ENCODE data around the gene VSIG8. TPM values are rescaled to one million over a fixed set of nuclear protein-coding genes. Genes with fewer than 3 reads are reported as not detected.
A peak's percentile ranks its signal among the peaks of the same experiment; 100 is the strongest.

Gene VSIG8
- total RNA-seq, 1 donor from 2014 or later: not detected

GRCh38 chr1:159873530-159874143 is 11.2 kb upstream of the VSIG8 start:
- FAIRE-seq (no peak), DNase-seq (ENCODE audit: low read depth) (no peak)
- Histone ChIP-seq H3K27me3 (ENCODE audit: control insufficient read depth, insufficient read depth, low read length) (no peaks in the 10 kb centered on the region), H3K36me3 (ENCODE audit: control insufficient read depth, insufficient read depth, low read length) (no peaks in the 10 kb centered on the region), H3K4me3 (ENCODE audit: low read depth, low read length) (no peak overlapping the region)
- no peak for TF ChIP-seq CTCF (IDR thresholded peaks at IDR 0.05; ENCODE audit: insufficient read depth, low read length, severe bottlenecking)

GRCh38 chr1:159872891-159873290 is 10.4 kb upstream of the VSIG8 start:
- FAIRE-seq: no peak
- TF ChIP-seq CTCF (IDR thresholded peaks at IDR 0.05; ENCODE audit: insufficient read depth, low read length, severe bottlenecking): no peak
- DNase-seq (ENCODE audit: low read depth): no peak
- Histone ChIP-seq H3K4me3 (ENCODE audit: low read depth, low read length) (no peak overlapping the region), H3K27me3 (ENCODE audit: control insufficient read depth, insufficient read depth, low read length) (no peaks in the 10 kb centered on the region), H3K36me3 (ENCODE audit: control insufficient read depth, insufficient read depth, low read length) (no peaks in the 10 kb centered on the region)

DNA sequence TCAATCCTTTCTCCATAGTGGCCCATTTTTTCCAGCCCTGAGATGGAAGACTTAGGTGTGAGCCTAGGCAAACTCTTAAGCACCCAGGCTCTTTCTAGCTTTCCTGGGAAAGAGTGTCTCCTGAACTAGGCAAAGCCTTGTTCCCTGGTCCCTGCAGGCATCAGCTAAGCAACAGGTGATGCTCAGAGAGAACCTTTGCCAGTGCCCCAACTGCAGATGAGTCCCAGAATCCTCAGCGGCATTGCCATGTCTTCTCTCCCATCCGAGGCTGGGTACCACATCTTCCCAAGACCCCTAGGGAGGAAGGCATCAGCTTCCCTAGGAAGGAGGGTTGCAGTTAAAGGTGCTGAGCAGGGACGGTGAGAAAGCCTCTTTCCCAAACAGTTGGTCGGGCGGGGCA is 8.2 kb upstream of the VSIG8 start:
- TF ChIP-seq CTCF (IDR thresholded peaks at IDR 0.05; ENCODE audit: insufficient read depth, low read length, severe bottlenecking): no peak
- Histone ChIP-seq H3K27me3 (ENCODE audit: control insufficient read depth, insufficient read depth, low read length) (no peaks in the 10 kb centered on the region), H3K4me3 (ENCODE audit: low read depth, low read length) (no peak overlapping the region), H3K36me3 (ENCODE audit: control insufficient read depth, insufficient read depth, low read length) (no peaks in the 10 kb centered on the region)
- FAIRE-seq (no peak), DNase-seq (ENCODE audit: low read depth) (no peak)

- no peak overlapping the region for H3K4me3 ChIP-seq (ENCODE audit: low read depth, low read length)
- no peaks in the 10 kb centered on the region for H3K36me3 ChIP-seq (ENCODE audit: control insufficient read depth, insufficient read depth, low read length)
- FAIRE-seq (no peak), DNase-seq (ENCODE audit: low read depth) (no peak)
- no peaks in the 10 kb centered on the region for H3K27me3 ChIP-seq (ENCODE audit: control insufficient read depth, insufficient read depth, low read length)
- no peak for TF ChIP-seq CTCF (IDR thresholded peaks at IDR 0.05; ENCODE audit: insufficient read depth, low read length, severe bottlenecking)
Observed at GRCh38 chr1:159869607-159870006, 7.2 kb upstream of the VSIG8 start.

DNA sequence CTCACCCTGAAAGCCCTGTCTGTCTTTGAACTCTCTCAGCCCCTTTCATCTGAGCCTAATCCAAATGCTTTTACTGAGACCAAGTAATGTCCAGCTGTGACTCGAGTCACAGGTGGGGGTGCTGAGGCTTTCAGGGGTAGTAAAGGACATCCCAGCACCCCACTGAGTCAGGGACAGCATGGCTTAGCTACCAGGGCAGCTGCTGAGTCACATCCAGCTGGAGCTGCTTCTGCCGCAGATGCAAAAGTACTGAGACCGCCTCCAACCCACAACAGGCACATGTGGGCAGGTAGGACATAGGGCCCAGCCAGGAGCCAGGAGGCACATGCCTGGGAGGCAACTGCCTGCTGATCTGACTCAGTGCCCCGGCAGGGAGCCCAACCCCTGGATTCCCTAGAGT is 6.7 kb upstream of the VSIG8 start:
- Histone ChIP-seq H3K36me3 (ENCODE audit: control insufficient read depth, insufficient read depth, low read length) (no peaks in the 10 kb centered on the region), H3K27me3 (ENCODE audit: control insufficient read depth, insufficient read depth, low read length) (no peaks in the 10 kb centered on the region), H3K4me3 (ENCODE audit: low read depth, low read length) (no peak overlapping the region)
- peak; percentile 91 for DNase-seq (ENCODE audit: low read depth)
- TF ChIP-seq CTCF (IDR thresholded peaks at IDR 0.05; ENCODE audit: insufficient read depth, low read length, severe bottlenecking): no peak
- no peak for FAIRE-seq

DNA sequence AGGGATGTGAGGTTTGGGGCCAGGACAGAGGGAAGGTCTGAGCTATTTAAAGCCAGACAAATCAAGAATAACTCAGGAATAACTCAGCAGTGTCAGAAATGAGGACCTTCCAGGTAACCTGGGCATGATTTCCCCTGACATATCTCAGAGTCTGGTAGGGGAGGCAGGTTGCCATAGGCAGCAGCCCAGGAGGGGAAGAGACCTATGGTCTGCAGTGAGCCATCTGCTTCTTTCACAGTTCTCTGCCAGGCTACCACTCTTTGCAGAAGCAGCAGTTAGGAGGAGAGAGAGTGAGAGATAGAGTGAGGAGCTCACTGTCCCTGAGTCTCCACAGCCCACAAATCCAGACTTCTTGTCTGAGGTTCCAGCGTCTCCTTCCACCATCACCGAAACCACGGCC is 6.3 kb upstream of the VSIG8 start:
- Histone ChIP-seq H3K27me3 (ENCODE audit: control insufficient read depth, insufficient read depth, low read length) (no peaks in the 10 kb centered on the region), H3K4me3 (ENCODE audit: low read depth, low read length) (no peak overlapping the region), H3K36me3 (ENCODE audit: control insufficient read depth, insufficient read depth, low read length) (no peaks in the 10 kb centered on the region)
- peak; percentile 13 for FAIRE-seq
- TF ChIP-seq CTCF (IDR thresholded peaks at IDR 0.05; ENCODE audit: insufficient read depth, low read length, severe bottlenecking): no peak
- DNase-seq (ENCODE audit: low read depth): no peak

All from bronchial epithelial cell (primary cell).